ENCODE results near the gene HS2ST1. TPM values are rescaled to one million over a fixed set of nuclear protein-coding genes. Genes with fewer than 3 reads are reported as not detected.

HS2ST1 gene
- polyA plus RNA-seq, 3 donors: 2.6 to 6.0 (median 4.2) TPM

DNA sequence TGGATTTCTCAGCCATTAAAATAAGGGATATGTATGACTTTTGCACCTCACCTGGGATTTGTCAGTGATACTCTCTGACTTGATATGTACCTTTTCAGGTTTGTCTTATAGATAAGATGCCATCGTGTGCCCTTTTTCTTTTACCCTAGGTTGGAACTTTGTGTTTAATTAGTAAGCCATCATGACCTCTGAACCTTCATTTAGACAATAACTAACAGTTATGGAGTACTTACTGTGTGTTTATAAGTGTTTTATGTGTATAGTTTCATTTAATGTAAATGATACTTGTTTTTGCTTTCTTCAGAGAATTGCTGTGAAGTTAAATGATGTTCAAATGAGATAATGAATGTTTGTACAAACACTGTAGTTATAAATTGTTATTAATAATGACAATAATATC, 14.4 kb downstream of the HS2ST1 start:
- H3K4me2 ChIP-seq (replicated peaks; ENCODE audit: extremely low read depth, low read length, poor library complexity, severe bottlenecking): no peak overlapping the region
- peaks cover 8% of the 10 kb centered on the region for H3K79me2 ChIP-seq (ENCODE audit: insufficient read depth, low read length)
- H4K20me1 ChIP-seq (ENCODE audit: insufficient read depth, low read length): no peaks in the 10 kb centered on the region
- H3K36me3 Mint-ChIP-seq: no peaks in the 10 kb centered on the region
- H3K4me1 ChIP-seq (ENCODE audit: control insufficient read depth in 1 of 2, insufficient read depth in 2 of 2, low read length in 2 of 2): no peaks in the 10 kb centered on the region
- WGBS (ENCODE audit: insufficient coverage): no CpG with 5 or more reads among the region's 1 CpG
- TF ChIP-seq, protein P1, sequence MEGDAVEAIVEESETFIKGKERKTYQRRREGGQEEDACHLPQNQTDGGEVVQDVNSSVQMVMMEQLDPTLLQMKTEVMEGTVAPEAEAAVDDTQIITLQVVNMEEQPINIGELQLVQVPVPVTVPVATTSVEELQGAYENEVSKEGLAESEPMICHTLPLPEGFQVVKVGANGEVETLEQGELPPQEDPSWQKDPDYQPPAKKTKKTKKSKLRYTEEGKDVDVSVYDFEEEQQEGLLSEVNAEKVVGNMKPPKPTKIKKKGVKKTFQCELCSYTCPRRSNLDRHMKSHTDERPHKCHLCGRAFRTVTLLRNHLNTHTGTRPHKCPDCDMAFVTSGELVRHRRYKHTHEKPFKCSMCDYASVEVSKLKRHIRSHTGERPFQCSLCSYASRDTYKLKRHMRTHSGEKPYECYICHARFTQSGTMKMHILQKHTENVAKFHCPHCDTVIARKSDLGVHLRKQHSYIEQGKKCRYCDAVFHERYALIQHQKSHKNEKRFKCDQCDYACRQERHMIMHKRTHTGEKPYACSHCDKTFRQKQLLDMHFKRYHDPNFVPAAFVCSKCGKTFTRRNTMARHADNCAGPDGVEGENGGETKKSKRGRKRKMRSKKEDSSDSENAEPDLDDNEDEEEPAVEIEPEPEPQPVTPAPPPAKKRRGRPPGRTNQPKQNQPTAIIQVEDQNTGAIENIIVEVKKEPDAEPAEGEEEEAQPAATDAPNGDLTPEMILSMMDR (IDR thresholded peaks at IDR 0.05): no peak
- H2AFZ ChIP-seq (ENCODE audit: insufficient read depth, low read depth, low read length, poor library complexity, severe bottlenecking): no peak overlapping the region
- H3K4me3 Mint-ChIP-seq: no peak overlapping the region
- no peak overlapping the region for H3K27ac ChIP-seq (ENCODE audit: low read depth in 1 of 2, low read length in 2 of 2)
- H3K4me3 ChIP-seq (replicated peaks in 1 of 3; ENCODE audit: low read depth in 2 of 3, low read length in 3 of 3): no peak overlapping the region
- H3K9me3 ChIP-seq (replicated peaks in 1 of 2; ENCODE audit: control insufficient read depth in 1 of 2, insufficient read depth in 1 of 2, low read length in 2 of 2): peaks cover 8 to 12% of the 10 kb centered on the region in 2 donors
- H3K27ac Mint-ChIP-seq: no peak overlapping the region
- no peaks in the 10 kb centered on the region for H3K36me3 ChIP-seq (replicated peaks in 1 of 2; ENCODE audit: control insufficient read depth in 1 of 2, insufficient read depth in 2 of 2, low read length in 2 of 2)
- H3K9ac ChIP-seq (ENCODE audit: insufficient read depth, low read length, poor library complexity, severe bottlenecking): no peak overlapping the region
- peaks cover 5% of the 10 kb centered on the region for H3K4me1 Mint-ChIP-seq
- H3K27me3 ChIP-seq (ENCODE audit: control insufficient read depth in 2 of 2, insufficient read depth in 2 of 2, low read length in 2 of 2): no peaks in the 10 kb centered on the region
- peaks cover 12 to 18% (median 13%) of the 10 kb centered on the region in 7 donors for H3K9me3 Mint-ChIP-seq
- no peak for DNase-seq
- intact Hi-C loops (cut with micrococcal nuclease): no loop called here
- peaks cover 0 to 2% (median 0%) of the 10 kb centered on the region in 3 donors for H3K27me3 Mint-ChIP-seq (ENCODE audit: low read depth in 3 of 3)

DNA sequence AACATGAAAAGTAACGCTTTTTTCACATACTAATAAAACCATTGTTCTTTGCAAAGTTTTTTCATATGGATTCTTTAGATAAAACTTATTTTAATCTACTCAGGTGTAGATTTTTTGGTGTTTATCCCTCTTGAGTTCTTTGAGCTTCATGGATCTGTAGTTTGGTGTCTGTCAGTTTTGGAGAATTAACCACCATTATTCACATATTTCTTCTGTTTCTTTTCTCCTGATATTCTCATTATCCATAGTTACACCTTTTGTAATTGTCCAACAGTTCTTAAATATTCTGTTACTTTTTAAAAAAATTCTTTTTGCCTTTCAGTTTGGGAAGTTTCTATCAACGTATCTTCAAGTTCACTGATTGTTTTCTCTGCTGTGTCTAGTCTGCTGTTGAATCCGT, 18.6 kb downstream of the HS2ST1 start:
- Mint-ChIP-seq H3K4me3 (no peak overlapping the region), H3K27ac (no peak overlapping the region), H3K27me3 (ENCODE audit: low read depth in 3 of 3) (no peaks in the 10 kb centered on the region), H3K9me3 (no peaks in the 10 kb centered on the region), H3K4me1 (no peaks in the 10 kb centered on the region), H3K36me3 (no peaks in the 10 kb centered on the region)
- H3K36me3 ChIP-seq (replicated peaks in 1 of 2; ENCODE audit: control insufficient read depth in 1 of 2, insufficient read depth in 2 of 2, low read length in 2 of 2): no peaks in the 10 kb centered on the region
- intact Hi-C loops (cut with micrococcal nuclease): no loop called here
- 100% methylated on average over 1 of the region's 3 CpGs for WGBS (ENCODE audit: insufficient coverage)
- H3K9ac ChIP-seq (ENCODE audit: insufficient read depth, low read length, poor library complexity, severe bottlenecking): no peak overlapping the region
- H3K27ac ChIP-seq (ENCODE audit: low read depth in 1 of 2, low read length in 2 of 2): no peak overlapping the region
- no peaks in the 10 kb centered on the region for H3K79me2 ChIP-seq (ENCODE audit: insufficient read depth, low read length)
- H3K4me2 ChIP-seq (replicated peaks; ENCODE audit: extremely low read depth, low read length, poor library complexity, severe bottlenecking): no peak overlapping the region
- no peaks in the 10 kb centered on the region for H3K9me3 ChIP-seq (replicated peaks in 1 of 2; ENCODE audit: control insufficient read depth in 1 of 2, insufficient read depth in 1 of 2, low read length in 2 of 2)
- H3K27me3 ChIP-seq (ENCODE audit: control insufficient read depth in 2 of 2, insufficient read depth in 2 of 2, low read length in 2 of 2): no peaks in the 10 kb centered on the region
- no peak overlapping the region for H3K4me3 ChIP-seq (replicated peaks in 1 of 3; ENCODE audit: low read depth in 2 of 3, low read length in 3 of 3)
- TF ChIP-seq, protein P1 (IDR thresholded peaks at IDR 0.05): no peak
- no peaks in the 10 kb centered on the region for H3K4me1 ChIP-seq (ENCODE audit: control insufficient read depth in 1 of 2, insufficient read depth in 2 of 2, low read length in 2 of 2)
- no peaks in the 10 kb centered on the region for H4K20me1 ChIP-seq (ENCODE audit: insufficient read depth, low read length)
- H2AFZ ChIP-seq (ENCODE audit: insufficient read depth, low read depth, low read length, poor library complexity, severe bottlenecking): no peak overlapping the region
- DNase-seq: no peak

Measured in CD14-positive monocyte (primary cell).